Measurements from ENCODE around the gene PDPK1. TPM values are rescaled to one million over a fixed set of nuclear protein-coding genes. Genes with fewer than 3 reads are reported as not detected.
A peak's percentile ranks its signal among the peaks of the same experiment; 100 is the strongest.

The PDPK1 gene
- total and polyA plus RNA-seq, 2 experiments from 2014 or later: 19.3 to 25.8 TPM

GRCh38 chr16:2511128-2511800 is 26.6 kb upstream of the PDPK1 start:
- H3K27ac ChIP-seq (ENCODE audit: low read depth): no peak overlapping the region
- DNase-seq (ENCODE audit: low spot score) (peak; percentile 49), ATAC-seq (no peak; the same call in 2 of the 3 replicates)
- H3K4me3 Mint-ChIP-seq: peak overlapping the region; percentile 43
- H3K9me3 Mint-ChIP-seq: no peaks in the 10 kb centered on the region; the same call in 2 of the 3 replicates
- 0 out of 2 replicates have a peak, but pooled peaks cover 11% of the 10 kb centered on the region for H3F3A ChIP-seq (replicated peaks; ENCODE audit: low read depth)
- H2AFZ ChIP-seq: no peak overlapping the region
- peaks cover 22% of the 10 kb centered on the region; the same call in 1 of the 2 replicates for H3K4me1 ChIP-seq (ENCODE audit: insufficient read depth)
- peaks cover 38% of the 10 kb centered on the region for H3K27me3 Mint-ChIP-seq (ENCODE audit: insufficient read depth, low read depth, poor library complexity)
- H3K36me3 Mint-ChIP-seq (ENCODE audit: low read depth): peaks cover 3% of the 10 kb centered on the region; the same call in 2 of the 3 replicates
- H3K4me1 Mint-ChIP-seq: peaks cover 38% of the 10 kb centered on the region
- no peaks in the 10 kb centered on the region for H3K27me3 ChIP-seq (ENCODE audit: insufficient read depth)
- peak overlapping the region; percentile 73 for H3K4me2 ChIP-seq
- peaks cover 19% of the 10 kb centered on the region for H3K79me2 ChIP-seq (replicated peaks; ENCODE audit: insufficient read depth)
- H3K36me3 ChIP-seq (ENCODE audit: insufficient read depth): no peaks in the 10 kb centered on the region
- TF ChIP-seq NANOG (IDR thresholded peaks at IDR 0.05; ENCODE audit: borderline replicate concordance) (no peak), CREB1 (CRISPR knock-in tag; IDR thresholded peaks at IDR 0.05; ENCODE audit: low read depth) (peak; percentile 91)
- H4K20me1 ChIP-seq (replicated peaks; ENCODE audit: insufficient read depth): peaks cover 17% of the 10 kb centered on the region
- 0 out of 2 replicates have a peak overlapping the region, but pooled peaks have one; percentile 55 for H3K27ac Mint-ChIP-seq
- H3K4me3 ChIP-seq: peak overlapping the region; percentile 41; the same call in 1 of the 2 replicates
- no peaks in the 10 kb centered on the region for H3K9me2 ChIP-seq (ENCODE audit: insufficient read depth)

DNA sequence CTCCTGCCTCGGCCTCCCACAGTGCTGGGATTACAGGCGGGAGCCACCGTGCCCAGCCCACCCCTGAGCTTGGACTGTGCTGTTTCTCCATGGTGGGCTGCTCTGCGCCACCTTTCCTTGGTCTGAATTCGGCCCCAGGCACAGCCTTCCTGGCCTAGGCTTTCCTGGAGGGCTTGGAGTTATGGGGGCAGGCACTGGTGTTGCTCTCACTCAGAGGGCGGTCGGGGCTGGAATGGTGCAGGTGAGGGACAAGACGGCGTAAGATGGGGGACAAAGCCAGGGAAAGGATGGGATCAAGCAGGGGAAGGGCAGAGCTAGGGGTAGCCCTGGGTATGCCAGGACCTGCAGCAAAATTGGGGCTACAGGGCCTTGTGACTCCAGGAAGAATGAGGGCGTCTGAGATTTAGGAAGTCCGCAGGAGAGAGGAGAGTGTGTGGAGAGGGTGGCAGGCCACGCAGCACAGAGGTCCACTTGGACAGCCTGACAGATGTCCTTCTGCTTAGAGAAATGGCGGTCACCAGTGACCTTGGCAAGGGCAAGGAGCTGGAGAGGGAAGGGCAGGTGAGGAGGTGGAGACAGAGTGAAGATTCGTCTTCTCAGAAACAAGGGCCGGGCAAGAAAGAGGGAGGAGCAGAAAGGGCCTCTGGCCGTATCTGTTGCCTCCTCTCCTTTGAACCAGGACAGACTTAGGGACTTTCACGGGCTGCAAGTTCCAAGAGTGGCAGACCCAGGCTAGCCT is 25.7 kb upstream of the PDPK1 start:
- H3K79me2 ChIP-seq (replicated peaks; ENCODE audit: insufficient read depth): peaks cover 28% of the 10 kb centered on the region
- no peaks in the 10 kb centered on the region for H3K36me3 ChIP-seq (ENCODE audit: insufficient read depth)
- H3K9me2 ChIP-seq (ENCODE audit: insufficient read depth): no peaks in the 10 kb centered on the region
- Mint-ChIP-seq H3K4me1 (peaks cover 46% of the 10 kb centered on the region), H3K4me3 (peak overlapping the region; percentile 84), H3K9me3 (no peaks in the 10 kb centered on the region; the same call in 1 of the 3 replicates), H3K36me3 (ENCODE audit: low read depth) (peaks cover 10% of the 10 kb centered on the region; the same call in 2 of the 3 replicates), H3K27ac (peak overlapping the region; percentile 28; the same call in 1 of the 2 replicates), H3K27me3 (ENCODE audit: insufficient read depth, low read depth, poor library complexity) (peaks cover 40% of the 10 kb centered on the region)
- 0 out of 2 replicates have a peak, but pooled peaks cover 11% of the 10 kb centered on the region for H3F3A ChIP-seq (replicated peaks; ENCODE audit: low read depth)
- ATAC-seq (no peak), DNase-seq (ENCODE audit: low spot score) (no peak)
- H3K27me3 ChIP-seq (ENCODE audit: insufficient read depth): no peaks in the 10 kb centered on the region
- TF ChIP-seq CREB1 (CRISPR knock-in tag; IDR thresholded peaks at IDR 0.05; ENCODE audit: low read depth): no peak
- no peak for TF ChIP-seq NANOG (IDR thresholded peaks at IDR 0.05; ENCODE audit: borderline replicate concordance)
- TF ChIP-seq POLR2AphosphoS5 (IDR thresholded peaks at IDR 0.05; ENCODE audit: low read depth): no peak
- H4K20me1 ChIP-seq (replicated peaks; ENCODE audit: insufficient read depth): peaks cover 25% of the 10 kb centered on the region
- H3K4me2 ChIP-seq: peak overlapping the region; percentile 92
- H2AFZ ChIP-seq: no peak overlapping the region
- no peak overlapping the region for H3K27ac ChIP-seq (ENCODE audit: low read depth)
- peak overlapping the region; percentile 91; the same call in 1 of the 2 replicates for H3K4me3 ChIP-seq
- H3K4me1 ChIP-seq (ENCODE audit: insufficient read depth): peaks cover 22% of the 10 kb centered on the region; the same call in 1 of the 2 replicates

GRCh38 chr16:2512735-2513404 is 25.0 kb upstream of the PDPK1 start:
- Mint-ChIP-seq H3K4me3 (peak overlapping the region; percentile 84), H3K36me3 (ENCODE audit: low read depth) (peaks cover 10% of the 10 kb centered on the region; the same call in 2 of the 3 replicates), H3K9me3 (no peaks in the 10 kb centered on the region; the same call in 1 of the 3 replicates), H3K27ac (peak overlapping the region; percentile 96), H3K27me3 (ENCODE audit: insufficient read depth, low read depth, poor library complexity) (peaks cover 39% of the 10 kb centered on the region), H3K4me1 (peaks cover 49% of the 10 kb centered on the region)
- peak overlapping the region; percentile 88; the same call in 1 of the 2 replicates for H2AFZ ChIP-seq
- H3K36me3 ChIP-seq (ENCODE audit: insufficient read depth): no peaks in the 10 kb centered on the region
- no peaks in the 10 kb centered on the region for H3K27me3 ChIP-seq (ENCODE audit: insufficient read depth)
- DNase-seq (ENCODE audit: low spot score) (peak; percentile 76), ATAC-seq (peak; percentile 51)
- peak overlapping the region; percentile 91 for H3K4me3 ChIP-seq
- peak overlapping the region; percentile 92 for H3K4me2 ChIP-seq
- H4K20me1 ChIP-seq (replicated peaks; ENCODE audit: insufficient read depth): peaks cover 29% of the 10 kb centered on the region
- peak overlapping the region; percentile 96 for H3K27ac ChIP-seq (ENCODE audit: low read depth)
- H3K79me2 ChIP-seq (replicated peaks; ENCODE audit: insufficient read depth): peaks cover 35% of the 10 kb centered on the region
- 0 out of 2 replicates have a peak, but pooled peaks cover 11% of the 10 kb centered on the region for H3F3A ChIP-seq (replicated peaks; ENCODE audit: low read depth)
- peaks cover 22% of the 10 kb centered on the region; the same call in 1 of the 2 replicates for H3K4me1 ChIP-seq (ENCODE audit: insufficient read depth)
- no peaks in the 10 kb centered on the region for H3K9me2 ChIP-seq (ENCODE audit: insufficient read depth)
- no peak for TF ChIP-seq JUNB (IDR thresholded peaks at IDR 0.05; ENCODE audit: unreplicated experiment)
- TF ChIP-seq CTCF (conservative IDR thresholded peaks at IDR 0.05; ENCODE audit: low read depth in 2 of 2): peak; percentile 59 to 65

All from GM23338 (cell line).